PFSK-1 (cell line): ENCODE data around the gene RFX4.

Source experiments
- FOXP2 ChIP-seq: optimal IDR thresholded peaks from 2 replicates; pipeline ENCODE3; 2011; ENCODE audit warnings: borderline replicate concordance, control low read depth, inconsistent platforms; ENCODE audit not compliant: insufficient read depth; ENCODE audit errors: extremely low read length, extremely low read depth
- POLR2AphosphoS5 ChIP-seq: IDR thresholded peaks from 2 replicates; pipeline ENCODE4 v1.6.1; 2012; ENCODE audit warnings: low read depth, mild to moderate bottlenecking, control low read depth, low read length, moderate library complexity
- REST ChIP-seq, 2 experiments: IDR thresholded peaks; 2 replicates each; pipeline versions ENCODE4 v1.6.1 to v1.8.0; 2011 to 2012; ENCODE audit warnings: low read depth in 2 of 2, low read length in 2 of 2, control low read depth in 1 of 2, inconsistent platforms in 1 of 2, mild to moderate bottlenecking in 1 of 2, moderate library complexity in 1 of 2; ENCODE audit not compliant: insufficient read depth in 1 of 2
- SIN3A ChIP-seq: IDR thresholded peaks from 2 replicates; pipeline ENCODE4 v1.6.1; 2012; ENCODE audit warnings: mild to moderate bottlenecking, low read length, moderate library complexity, borderline replicate concordance; ENCODE audit not compliant: insufficient read depth
- TAF1 ChIP-seq: IDR thresholded peaks from 2 replicates; pipeline ENCODE4 v1.6.1; 2012; ENCODE audit warnings: low read length, control low read depth, borderline replicate concordance; ENCODE audit not compliant: insufficient read depth

RFX4 gene

GRCh38 chr12:106764738-106765137 is 181.9 kb downstream of the RFX4 start:
- TF ChIP-seq REST (IDR thresholded peaks at IDR 0.05; ENCODE audit: insufficient read depth in 1 of 2, low read depth in 2 of 2, low read length in 2 of 2) = no peak
- TF ChIP-seq POLR2AphosphoS5 = no peak
- TF ChIP-seq FOXP2 = no peak
- TF ChIP-seq TAF1 = no peak
- no peak for TF ChIP-seq SIN3A

- TF ChIP-seq REST (IDR thresholded peaks at IDR 0.05; ENCODE audit: insufficient read depth in 1 of 2, low read depth in 2 of 2, low read length in 2 of 2) = no peak
- TF ChIP-seq TAF1 = no peak
- TF ChIP-seq POLR2AphosphoS5 = no peak
- TF ChIP-seq FOXP2 = no peak
- TF ChIP-seq SIN3A = no peak
These were observed 183.6 kb downstream of the RFX4 start for GRCh38 chr12:106766393-106766826.

GRCh38 chr12:106767206-106767605 is 184.4 kb downstream of the RFX4 start:
- TF ChIP-seq REST (IDR thresholded peaks at IDR 0.05; ENCODE audit: insufficient read depth in 1 of 2, low read depth in 2 of 2, low read length in 2 of 2) (no peak), SIN3A (no peak), POLR2AphosphoS5 (no peak), FOXP2 (no peak), TAF1 (no peak)

GRCh38 chr12:106767954-106768822 is 185.4 kb downstream of the RFX4 start:
- TF ChIP-seq TAF1 = no peak
- no peak for TF ChIP-seq REST (IDR thresholded peaks at IDR 0.05; ENCODE audit: insufficient read depth in 1 of 2, low read depth in 2 of 2, low read length in 2 of 2)
